RPMI7951 (cell line): ENCODE results near the gene NCS1. TPM values are rescaled to one million over a fixed set of nuclear protein-coding genes. Genes with fewer than 3 reads are reported as not detected.
"Not testable (repeated sequence)": the region's sequence is repeated elsewhere in the genome, so short reads cannot be mapped to it uniquely, and the experiment has no call there.

Experiments
- DNase-seq: peaks from one replicate; pipeline ENCODE4 v3.0.0-alpha.2; 2012; ENCODE audit warnings: low read depth
- total RNA-seq: library from RNA; depleted of rRNA; stranded (reverse); fragments of >200 nt; shearing (Covaris generic); gene quantifications from 2 replicates; pipeline ENCODE4 v1.2.3, GENCODE V29; 2014

Gene NCS1
- total RNA-seq, 1 experiment from 2014 or later: 23.2 TPM

DNA sequence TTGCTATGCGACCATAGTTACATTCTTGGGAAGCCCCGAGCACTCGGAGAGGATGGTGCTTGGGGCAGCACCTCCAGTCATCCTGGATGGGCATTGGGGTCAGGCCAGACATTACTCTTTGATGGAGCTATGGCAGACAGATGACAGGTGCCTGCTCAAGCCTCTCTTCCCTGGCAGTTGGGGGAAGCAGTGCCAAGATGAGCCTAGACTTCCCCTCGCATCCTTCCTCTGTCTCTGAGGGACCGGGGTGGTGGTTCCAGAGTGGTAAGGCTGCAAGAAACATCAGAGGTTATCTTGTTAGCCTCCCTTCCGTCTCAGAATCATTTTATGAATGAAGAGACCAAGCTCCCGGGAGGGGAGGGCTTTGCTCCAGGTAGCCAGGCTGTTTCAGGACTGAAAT, 90.6 kb downstream of the NCS1 start:
- DNase-seq: no peak

DNA sequence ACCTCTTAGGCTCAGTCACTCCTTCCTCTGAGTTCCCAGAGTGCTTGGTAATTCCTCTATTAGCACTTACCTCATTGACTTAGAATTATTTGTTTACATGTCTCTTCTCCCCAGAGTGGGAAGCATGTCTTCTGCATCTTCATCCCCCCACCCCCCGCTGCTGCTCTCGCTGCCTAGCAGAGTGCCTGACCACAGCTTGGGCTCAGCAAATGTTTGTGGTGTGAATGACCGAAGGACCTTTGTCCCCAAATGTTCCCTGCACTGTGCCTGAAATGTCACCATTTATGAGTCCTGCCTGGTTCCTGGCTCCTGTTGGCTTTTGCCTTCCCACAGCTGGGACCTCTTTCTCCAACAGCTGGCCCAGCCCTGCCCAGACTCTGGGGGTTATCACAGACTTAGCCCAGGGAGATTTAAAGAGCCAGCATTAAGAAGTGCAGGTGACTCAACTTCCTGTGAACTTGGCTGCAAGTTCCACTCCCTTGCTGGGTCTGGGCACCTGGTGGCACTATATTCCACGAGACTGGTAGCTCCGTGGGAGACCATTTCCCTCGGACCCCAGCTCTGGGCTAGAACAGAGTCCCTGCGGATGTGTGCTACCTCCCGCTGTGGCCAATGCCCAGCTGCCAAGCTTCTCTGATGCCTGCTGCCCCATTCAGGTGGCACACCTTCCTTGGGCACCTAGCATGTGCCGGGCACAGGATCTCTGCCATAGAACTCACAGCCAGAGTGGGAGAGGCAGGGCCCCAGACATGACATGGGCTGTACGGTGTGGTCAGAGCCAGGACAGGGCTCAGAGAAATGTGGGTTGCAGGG, 91.6 kb downstream of the NCS1 start:
- DNase-seq: peak; percentile 16

DNA sequence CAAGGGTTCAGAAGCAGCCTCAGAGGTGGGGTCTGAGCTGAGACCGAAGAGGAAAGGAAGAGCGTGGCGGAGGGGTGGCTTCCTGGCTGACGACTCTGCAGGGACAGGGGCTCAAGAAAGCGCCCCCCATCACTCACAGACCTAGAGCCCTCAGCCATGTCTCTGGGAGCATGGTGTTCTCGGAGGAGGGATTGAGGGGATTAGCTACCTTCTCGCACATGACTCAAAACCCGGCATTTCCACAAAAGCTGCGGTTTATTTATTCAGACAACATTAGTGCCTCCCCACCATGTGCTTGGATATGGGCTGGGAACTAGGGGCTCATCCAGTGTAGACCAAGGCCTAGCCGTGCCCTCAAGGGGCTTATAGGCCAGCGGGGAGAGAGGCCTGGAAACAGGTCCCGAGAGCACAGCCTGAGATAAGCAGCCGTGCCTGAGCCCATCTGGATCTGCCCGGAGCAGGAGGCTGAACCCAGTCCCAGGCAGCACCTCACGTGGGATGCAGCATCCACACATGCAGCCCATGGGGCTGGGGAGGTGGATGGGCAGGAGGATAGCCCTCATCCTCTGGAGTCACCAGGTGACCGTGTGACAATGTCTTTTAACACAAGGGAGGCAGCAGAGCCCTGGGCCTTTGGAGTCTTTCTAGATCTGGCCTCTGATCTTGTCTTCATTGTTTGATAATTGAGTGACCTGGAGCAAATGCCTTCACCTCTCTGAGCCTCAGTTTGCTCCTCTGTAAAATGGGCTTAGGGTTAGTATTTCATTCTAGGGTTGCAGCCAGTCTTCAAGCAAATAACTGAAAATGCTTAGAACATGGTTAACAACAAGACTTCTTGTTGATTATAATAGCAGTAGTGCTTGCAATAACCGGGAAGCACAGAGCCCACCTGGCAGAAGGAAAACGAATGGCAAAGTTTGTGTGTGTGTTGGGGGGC, 92.5 kb downstream of the NCS1 start:
- no peak for DNase-seq

DNA sequence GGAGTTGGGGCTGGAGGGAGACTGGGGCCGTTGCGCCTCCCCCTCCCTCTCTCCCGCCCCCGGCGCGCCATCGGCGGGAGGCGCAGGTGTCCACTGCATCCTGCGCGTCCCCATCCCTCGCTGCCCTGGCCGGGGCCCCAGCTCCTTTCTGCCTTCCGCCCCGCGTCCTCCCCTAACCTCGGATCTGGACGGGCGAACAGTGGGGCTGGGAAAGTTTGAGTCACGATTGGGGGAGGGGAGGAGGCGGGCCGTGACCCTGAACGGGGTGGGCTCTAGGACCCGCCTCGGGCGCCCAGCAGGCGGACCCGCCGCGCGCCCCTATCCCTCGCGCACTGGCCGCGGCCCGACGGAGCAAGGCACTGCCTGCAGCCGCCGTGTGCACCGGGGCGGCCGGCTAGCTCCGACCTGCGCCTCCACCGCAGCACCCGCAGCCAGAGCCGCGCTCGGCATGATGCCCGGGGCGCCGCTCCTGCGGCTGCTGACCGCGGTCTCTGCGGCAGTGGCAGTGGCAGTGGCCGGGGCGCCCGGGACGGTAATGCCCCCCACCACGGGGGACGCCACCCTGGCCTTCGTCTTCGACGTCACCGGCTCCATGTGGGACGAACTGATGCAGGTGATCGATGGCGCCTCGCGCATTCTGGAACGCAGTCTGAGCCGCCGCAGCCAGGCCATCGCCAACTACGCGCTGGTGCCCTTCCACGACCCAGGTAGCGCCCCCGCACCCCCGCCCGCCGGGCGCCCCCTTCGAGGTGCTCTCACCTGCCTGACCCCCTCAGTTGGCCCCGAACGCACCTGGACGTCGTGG, 93.4 kb downstream of the NCS1 start, which contains the start of gene HMCN2:
Gene HMCN2 (plus strand): TSS at position 330 of the 805 bp plus-strand sequence. CDS start 119 bp downstream, at position 449.
- no peak for DNase-seq

DNA sequence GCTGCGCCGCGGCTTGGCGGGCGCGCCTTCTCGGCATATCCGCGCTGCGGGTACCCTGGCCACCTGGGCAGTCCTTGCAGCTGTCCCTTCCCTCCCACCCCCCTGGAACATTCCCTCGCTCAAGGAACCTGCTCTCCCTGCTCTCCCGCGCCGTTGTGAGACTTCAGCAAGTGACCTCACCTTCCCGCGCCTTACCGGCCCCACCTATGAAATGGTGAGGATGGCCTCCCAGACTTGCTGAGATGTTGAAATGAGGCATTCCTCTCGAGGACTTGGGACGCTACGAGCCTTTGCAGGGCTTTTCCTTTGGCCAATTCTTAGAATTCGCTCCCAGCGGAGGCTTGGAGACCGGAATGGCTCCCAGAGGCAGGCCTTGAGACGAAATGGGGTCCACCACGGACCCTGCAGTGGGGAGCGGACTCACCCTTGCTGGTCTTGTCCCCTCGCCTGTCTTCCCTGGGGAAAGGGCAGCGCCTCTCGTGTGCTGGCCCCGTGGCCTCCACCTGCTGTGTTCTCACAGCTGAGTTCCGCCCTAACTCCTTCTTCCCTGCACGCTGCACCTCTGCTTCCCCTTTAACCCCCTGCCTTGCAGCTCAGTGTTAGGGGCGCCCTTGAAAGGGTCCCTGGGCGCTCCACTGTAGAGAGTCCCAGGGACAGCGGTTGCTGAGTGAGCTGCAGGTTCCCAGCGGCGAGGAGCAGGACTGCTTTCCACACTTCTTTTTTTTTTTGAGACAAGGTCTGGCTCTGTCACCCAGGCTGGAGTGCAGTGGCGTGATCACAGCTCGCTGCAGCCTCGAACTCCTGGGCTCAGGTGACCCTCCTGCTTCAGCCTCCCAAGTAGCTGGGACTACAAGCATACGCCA, 94.3 kb downstream of the NCS1 start:
- no peak for DNase-seq

DNA sequence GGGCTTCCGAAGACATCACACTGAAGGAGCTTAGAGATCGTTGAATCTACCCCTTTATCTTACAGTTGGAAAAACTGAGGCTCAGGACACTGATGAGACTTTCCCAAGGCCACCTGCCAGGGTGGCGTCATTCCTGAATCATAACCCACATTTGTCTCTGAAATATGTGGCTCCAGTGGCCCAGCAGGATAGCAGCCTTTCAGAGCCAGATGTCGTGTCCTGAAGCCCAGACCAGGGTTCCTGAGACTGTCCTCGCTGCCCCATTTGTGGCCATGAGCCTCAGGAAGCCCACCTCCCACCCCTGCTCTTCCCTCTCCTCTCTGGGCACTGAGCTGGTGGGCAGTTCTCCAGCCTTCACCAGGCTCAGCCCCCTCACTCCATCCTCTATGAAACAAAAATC, 95.7 kb downstream of the NCS1 start:
- no peak for DNase-seq

DNA sequence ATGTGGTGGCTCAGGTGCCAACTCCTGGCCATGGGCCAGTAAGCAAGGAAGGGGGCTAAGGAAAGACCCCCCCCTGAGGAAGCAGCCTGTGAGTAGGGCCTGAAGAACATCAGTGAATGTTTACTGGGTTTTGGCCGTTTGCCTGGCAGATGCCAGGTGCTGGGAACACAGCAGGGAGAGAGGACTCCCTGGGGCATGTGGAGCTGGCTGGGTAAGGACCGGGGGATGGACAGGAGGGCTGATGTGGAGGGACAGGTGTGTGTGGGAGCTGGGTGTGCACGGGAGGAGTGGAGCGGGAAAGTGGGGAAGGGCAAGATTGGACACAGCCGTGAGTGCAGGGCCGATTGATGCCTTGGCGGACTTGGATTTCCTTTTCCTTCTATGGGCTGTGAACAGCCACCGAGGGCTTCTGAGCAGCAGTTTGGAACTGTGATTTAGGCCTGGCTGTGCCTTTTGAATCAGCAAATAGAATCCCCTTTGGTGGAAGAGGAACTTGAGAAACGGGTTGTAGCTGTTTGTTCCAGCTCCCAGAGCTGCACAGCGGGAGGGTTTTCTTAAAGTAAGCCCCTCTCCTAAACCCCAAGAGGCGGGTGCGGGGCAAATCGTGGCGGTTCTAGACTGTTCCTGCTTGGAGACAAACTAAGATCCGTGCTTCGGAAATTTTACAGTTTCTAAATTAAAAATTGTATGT, 96.5 kb downstream of the NCS1 start:
- no peak for DNase-seq

DNA sequence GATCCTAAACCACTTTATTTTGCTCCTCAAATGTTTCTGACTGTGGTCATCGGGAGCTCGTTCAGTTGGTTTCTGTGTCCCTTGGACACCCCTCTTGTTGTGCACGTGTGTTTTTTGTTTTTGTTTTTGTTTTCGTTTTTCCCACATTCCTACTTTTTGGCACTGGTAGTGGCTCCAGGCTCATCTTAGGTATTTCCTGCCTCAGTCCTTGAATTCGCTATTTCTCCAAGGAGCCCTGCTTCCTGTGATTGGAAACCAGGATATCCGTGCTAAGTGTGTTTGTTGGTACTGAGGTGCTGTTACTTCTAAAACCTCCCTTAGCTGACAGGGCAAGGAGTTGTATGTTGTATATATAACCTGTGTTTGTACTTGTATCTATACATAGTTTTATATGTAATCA, 99.3 kb downstream of the NCS1 start:
- no peak for DNase-seq

DNA sequence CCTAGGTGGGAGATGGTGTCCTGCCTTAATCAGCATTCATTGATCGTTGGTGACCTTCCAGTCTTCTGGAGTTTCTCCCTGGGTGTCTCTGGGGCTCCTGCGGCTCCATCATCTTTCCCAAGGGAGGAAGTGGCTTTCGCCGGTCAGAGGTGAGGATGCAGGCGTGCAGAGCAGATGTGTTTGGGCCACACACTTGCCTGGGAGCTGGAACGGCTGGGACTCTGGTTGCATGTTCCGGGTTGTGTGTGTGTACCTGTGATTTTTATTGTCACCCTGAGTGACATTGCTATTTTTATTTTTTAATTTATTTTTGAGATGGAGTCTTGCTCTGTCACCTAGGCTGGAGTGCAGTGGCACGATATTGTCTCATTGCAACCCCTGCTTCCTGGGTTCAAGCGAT, 103.0 kb downstream of the NCS1 start:
- no peak for DNase-seq

DNA sequence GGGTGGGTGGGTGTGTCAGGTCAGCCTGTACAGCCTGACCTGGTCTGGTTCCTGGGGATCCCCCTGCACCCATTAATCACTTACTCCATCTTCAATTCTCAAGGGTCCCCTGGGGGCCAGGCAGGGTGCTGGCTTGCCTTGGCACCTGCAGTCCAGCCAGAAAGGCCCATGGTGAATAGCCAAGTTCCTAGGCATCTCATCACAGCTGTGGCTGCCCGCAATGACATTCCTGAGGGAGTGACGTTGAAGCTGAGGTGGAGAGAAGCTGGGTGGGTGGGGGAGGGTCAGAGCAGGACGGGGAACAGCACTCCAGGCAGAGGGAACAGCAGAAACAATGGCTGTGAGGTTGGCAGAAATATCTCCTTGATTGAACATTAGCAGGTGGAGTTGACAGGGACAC, 103.9 kb downstream of the NCS1 start:
- DNase-seq: peak; percentile 80

DNA sequence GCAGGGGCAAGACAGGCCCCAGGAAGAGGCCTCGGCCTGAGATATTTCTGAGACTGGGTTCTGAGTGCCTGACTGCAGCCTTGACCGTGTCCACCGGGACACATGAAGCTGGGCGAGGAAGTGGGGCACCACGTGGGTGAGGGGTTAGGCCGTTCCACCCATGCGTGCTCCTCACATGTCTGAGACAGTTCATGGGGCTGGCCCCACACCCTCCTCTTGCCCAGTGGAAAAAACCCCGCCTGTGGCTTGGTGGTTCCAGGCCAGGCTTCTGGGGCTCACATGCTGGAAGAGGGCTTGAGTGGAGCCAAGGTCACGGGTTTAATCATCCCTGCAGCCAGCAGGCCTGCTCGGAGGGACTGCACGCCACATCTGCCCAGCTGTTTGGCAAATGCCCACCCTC, 104.8 kb downstream of the NCS1 start:
- DNase-seq: no peak

DNA sequence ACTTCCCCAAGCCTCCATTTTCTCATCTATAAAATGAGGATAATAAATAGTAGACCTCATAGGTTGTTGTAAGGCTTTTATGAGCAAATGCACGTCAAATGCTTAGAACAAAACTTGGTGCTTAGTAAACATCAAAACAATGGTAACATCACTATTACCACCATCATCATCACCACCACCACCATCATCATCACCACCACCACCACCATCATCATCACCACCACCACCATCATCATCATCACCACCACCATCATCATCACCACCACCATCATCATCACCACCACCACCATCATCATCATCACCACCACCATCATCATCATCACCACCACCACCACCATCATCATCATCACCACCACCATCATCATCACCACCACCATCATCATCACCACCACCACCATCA, 105.3 kb downstream of the NCS1 start:
- not testable (repeated sequence) for DNase-seq

DNA sequence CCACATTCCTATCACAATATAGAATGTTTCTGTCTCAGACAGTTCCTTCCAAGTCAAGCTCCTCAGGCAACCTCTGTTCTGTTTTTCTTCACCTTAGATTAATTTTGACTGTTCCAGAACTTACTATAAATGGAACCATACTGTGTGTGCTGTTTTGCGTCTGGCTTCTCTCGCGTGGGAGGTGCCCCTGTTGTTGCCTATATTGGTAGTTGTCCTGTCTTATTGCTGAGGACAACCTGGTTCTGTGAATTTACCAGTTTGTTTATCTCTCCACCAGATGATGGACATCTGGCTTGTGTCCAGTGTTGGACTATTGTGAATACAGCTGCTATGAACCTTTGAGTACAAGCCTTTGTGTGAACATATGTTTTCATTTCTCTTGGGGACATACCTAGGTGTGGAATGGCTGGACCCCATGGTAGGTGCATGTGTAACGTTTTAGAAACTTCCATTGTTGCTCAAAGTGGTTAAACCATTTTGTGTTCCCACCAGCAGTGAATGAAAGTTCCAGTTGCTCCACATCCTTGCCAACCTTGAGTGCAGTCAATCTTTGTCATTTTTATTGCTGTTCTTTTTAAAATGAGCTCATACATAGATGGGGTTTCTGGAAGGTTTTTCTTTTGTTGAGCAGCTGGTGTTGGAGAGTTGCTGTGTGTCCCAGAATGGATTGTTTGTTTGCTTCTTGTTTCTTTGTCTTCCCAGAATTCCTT, 111.5 kb downstream of the NCS1 start:
- DNase-seq: no peak

DNA sequence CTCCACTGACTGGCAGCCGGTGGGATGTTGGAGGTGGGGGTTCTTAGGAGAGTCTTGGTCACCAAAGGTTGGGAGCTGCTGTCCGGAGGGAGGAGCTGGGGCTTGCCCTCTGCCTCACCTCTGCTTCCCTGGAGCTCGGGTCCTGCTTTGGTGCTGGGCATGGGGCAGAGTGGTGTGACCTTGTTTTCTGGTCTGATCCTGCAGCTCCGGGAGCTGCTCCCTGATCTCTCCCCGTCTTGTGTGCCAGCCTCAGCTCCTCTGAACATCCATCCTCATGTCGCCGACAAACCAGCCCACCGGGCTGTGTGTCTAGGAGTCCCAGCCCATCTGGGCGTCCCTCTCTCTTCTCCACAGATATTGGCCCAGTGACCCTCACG, 112.0 kb downstream of the NCS1 start:
- no peak for DNase-seq

DNA sequence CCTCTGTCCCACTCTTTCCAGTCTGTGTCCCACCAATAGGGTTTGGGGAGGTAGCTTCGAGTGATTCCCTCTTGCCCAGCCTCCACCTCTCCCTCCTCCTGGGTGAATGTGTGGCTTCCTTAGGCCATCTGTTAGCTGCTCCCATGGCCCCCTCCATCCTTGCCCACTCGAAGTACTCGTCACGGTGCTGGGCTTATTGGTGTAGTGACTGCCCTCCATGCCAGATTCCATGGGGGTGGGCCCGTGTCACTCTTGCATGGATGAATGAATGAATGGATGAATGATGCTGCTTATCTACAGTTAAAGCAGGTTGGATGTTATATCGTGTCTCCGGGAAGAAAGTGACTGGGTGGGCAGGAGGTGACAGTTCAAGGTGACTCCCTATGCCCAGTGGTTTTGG, 112.5 kb downstream of the NCS1 start:
- no peak for DNase-seq

DNA sequence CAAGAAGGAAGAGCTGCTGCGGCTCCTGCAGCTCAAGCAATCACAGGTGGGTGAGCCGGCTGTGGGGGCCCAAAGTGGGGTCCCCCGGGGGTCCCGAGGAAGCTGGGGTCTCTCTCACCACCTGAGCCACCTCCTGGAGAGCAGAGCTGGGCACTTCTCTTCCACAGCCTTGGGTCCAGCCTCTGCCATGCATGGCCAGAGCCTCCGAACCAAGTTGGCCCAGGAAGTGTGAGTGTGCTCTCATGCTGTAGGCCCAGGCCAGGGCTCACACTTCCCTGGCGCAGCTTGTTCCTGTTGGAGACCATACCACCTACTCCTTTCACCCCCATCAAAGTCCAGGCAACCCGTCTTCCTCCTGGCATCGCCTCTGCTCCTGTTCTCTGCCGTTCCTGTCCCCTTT, 113.1 kb downstream of the NCS1 start:
- DNase-seq: no peak

DNA sequence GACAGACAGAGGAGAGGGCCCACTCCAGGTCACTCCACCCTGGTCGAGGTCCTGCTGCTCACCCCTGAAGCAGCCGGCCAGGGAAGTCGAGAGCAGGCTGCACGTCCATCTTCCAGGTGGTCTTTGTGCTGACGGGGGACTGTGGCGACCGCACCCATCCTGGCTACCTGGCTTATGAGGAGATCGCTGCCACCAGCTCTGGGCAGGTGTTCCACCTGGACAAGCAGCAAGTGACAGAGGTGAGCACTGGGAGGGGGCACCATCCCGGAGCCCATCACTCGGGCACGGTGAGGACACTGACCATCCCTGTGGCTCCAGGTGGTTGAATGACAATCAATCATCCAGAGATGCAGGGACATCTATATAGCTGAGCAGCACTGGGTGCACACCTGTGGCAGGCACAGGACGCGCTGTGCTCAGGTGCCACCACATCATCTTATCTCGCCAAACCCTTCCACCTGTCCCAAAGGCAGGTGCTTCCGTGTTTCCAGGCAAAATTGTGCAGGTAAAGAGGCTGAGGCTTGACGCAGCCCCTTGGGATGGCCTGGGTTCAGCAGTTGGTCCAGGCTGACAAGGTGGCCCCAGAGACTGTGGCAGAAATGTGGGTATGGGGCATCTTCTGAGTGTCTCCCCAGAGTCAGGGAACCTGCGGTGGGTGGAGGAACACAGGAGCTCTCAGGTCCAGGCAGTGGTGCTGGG, 114.0 kb downstream of the NCS1 start:
- DNase-seq: no peak
